K562 (cell line): ENCODE data around the gene PTPRG. TPM values are rescaled to one million over a fixed set of nuclear protein-coding genes. Genes with fewer than 3 reads are reported as not detected.

ENCODE experiments used
- ATAC-seq: fragments of 200-7000 bp; cut with Tn5 transposase; 3 replicates; pipeline ENCODE4 v1.9.1; 2020; ENCODE audit warnings: moderate library complexity
- BruUV-seq: library from RNA; stranded (reverse); fragments of 400-500 nt; replicated peaks from 2 replicates; lab custom pipeline; 2021; lab: Mats Ljungman, UMichigan
- CTCF ChIA-PET: fragments of 300-600 bp; formaldehyde crosslinking; extraction: SDS; loops from one replicate; lab custom pipeline; 2021; ENCODE audit warnings: low intra/inter-chr PET ratio; lab: Yijun Ruan, JAX
- POLR2A ChIA-PET: fragments of 300-600, 350-650 bp; sonication (Branson Sonifier 250); formaldehyde crosslinking; extraction: SDS; loops from one replicate; lab custom pipeline; 2021; ENCODE audit warnings: antibody characterized with exemption, inconsistent platforms; lab: Yijun Ruan, JAX
- DNase-seq, 4 experiments: peaks; one replicate each; pipeline versions ENCODE4 v3.0.0 to v3.0.0-alpha.2; 2011 to 2018; ENCODE audit warnings: low spot score in 3 of 4, mixed read lengths in 3 of 4; ENCODE audit errors: extremely low read depth in 1 of 4
- FAIRE-seq: peaks from 2 replicates; lab custom pipeline; 2011; peaks lifted over from hg19 to GRCh38; lab: Jason Lieb, UNC
- H2AFZ ChIP-seq: 2 replicates; pipeline ENCODE4 v1.6.0; 2011; ENCODE audit warnings: low read depth, low read length, control low read depth, inconsistent platforms
- H3K27ac ChIP-seq: fragments of 200-600 bp; 3 replicates; pipeline ENCODE4 v1.8.0; 2011; ENCODE audit warnings: low read depth, mild to moderate bottlenecking, control low read depth, inconsistent platforms, low read length, moderate library complexity, mixed read lengths; ENCODE audit errors: extremely low read depth
- H3K27me3 ChIP-seq, 2 experiments: fragments of 300-600 bp in 1 of 2; 2 replicates in 1 of 2; 3 replicates in 1 of 2; pipeline versions ENCODE4 v1.6.0 to v1.8.0; 2011; ENCODE audit warnings: inconsistent platforms in 2 of 2, low read length in 2 of 2, mild to moderate bottlenecking in 1 of 2, mixed read lengths in 1 of 2, moderate library complexity in 1 of 2; ENCODE audit not compliant: control insufficient read depth in 2 of 2, insufficient read depth in 2 of 2
- H3K36me3 ChIP-seq: fragments of 300-600 bp; 3 replicates; pipeline ENCODE4 v1.8.0; 2011; ENCODE audit warnings: mild to moderate bottlenecking, low read length, inconsistent platforms; ENCODE audit not compliant: control insufficient read depth, insufficient read depth
- H3K4me1 ChIP-seq, 2 experiments: fragments of 200-600 bp in 1 of 2; replicated peaks in 1 of 2; 2 replicates in 1 of 2; 3 replicates in 1 of 2; pipeline versions ENCODE4 v1.5.1 to v1.8.0; 2011; ENCODE audit warnings: inconsistent platforms in 2 of 2, low read length in 2 of 2, mild to moderate bottlenecking in 1 of 2, mixed read lengths in 1 of 2, moderate library complexity in 1 of 2; ENCODE audit not compliant: control insufficient read depth in 2 of 2, insufficient read depth in 2 of 2
- H3K4me2 ChIP-seq: 2 replicates; pipeline ENCODE4 v1.6.1; 2011; ENCODE audit warnings: low read length, control low read depth, inconsistent platforms, mixed read lengths; ENCODE audit not compliant: insufficient read depth
- H3K4me3 ChIP-seq: fragments of 200-600 bp; sonication (generic), shearing (Covaris generic); 2 replicates; pipeline ENCODE4 v1.5.1; 2016; ENCODE audit warnings: control low read depth, inconsistent platforms
- H3K79me2 ChIP-seq: fragments of 200-600 bp; 3 replicates; pipeline ENCODE4 v1.8.0; 2011; ENCODE audit warnings: low read length, inconsistent platforms; ENCODE audit not compliant: control insufficient read depth, insufficient read depth
- H3K9ac ChIP-seq, 2 experiments: 2 replicates each; pipeline versions ENCODE4 v1.6.0 to v1.6.1; 2011; ENCODE audit warnings: low read depth in 2 of 2, low read length in 2 of 2, control low read depth in 1 of 2, inconsistent platforms in 1 of 2, mild to moderate bottlenecking in 1 of 2, mixed read lengths in 1 of 2; ENCODE audit not compliant: insufficient read depth in 1 of 2
- H3K9me1 ChIP-seq: one replicate; pipeline ENCODE4 v1.6.0; 2011; ENCODE audit warnings: inconsistent platforms, mild to moderate bottlenecking, low read length, moderate library complexity; ENCODE audit not compliant: control insufficient read depth, insufficient read depth
- H3K9me3 ChIP-seq: replicated peaks from 2 replicates; pipeline ENCODE4 v1.5.1; 2011; ENCODE audit warnings: low read depth, low read length, inconsistent platforms; ENCODE audit not compliant: control insufficient read depth, insufficient read depth
- H4K20me1 ChIP-seq: replicated peaks from 2 replicates; pipeline ENCODE4 v1.6.1; 2011; ENCODE audit warnings: low read length, inconsistent platforms, mixed read lengths; ENCODE audit not compliant: control insufficient read depth, insufficient read depth
- NR1H2 ChIP-seq: sonication (generic); formaldehyde crosslinking; IDR thresholded peaks from 2 replicates; pipeline ENCODE4 v1.4.0; 2020; ENCODE audit warnings: mild to moderate bottlenecking, missing genetic modification reagents
- ZBTB11 ChIP-seq, 3 experiments: fragments of 200-800 bp in 1 of 3; fragments of 250-450 bp in 1 of 3; fragments of 450-650 bp in 1 of 3; sonication (Bioruptor Pico) in 1 of 3; sonication (Bioruptor generic) in 1 of 3; formaldehyde crosslinking in 1 of 3; IDR thresholded peaks; 2 replicates each; pipeline versions ENCODE4 v1.6.1 to v1.8.0; 2016 to 2022; ENCODE audit warnings: mild to moderate bottlenecking in 2 of 3, missing genetic modification characterization in 2 of 3, missing compliant biosample characterization in 1 of 3, moderate library complexity in 1 of 3
- WGBS: fragments of 100-300 bp; shearing (Covaris generic); methylation state at CpG from one replicate; pipeline ENCODE4 v1.1.6; 2016; ENCODE audit warnings: low coverage, mixed read lengths; ENCODE audit not compliant: insufficient coverage; ENCODE audit errors: missing lambda C conversion rate; 5-methylcytosine and 5-hydroxymethylcytosine counted together
- in situ Hi-C: fragments of 300-500 bp; cut with MboI; formaldehyde crosslinking; loops from 4 replicates; pipeline ENCODE4 v1.15.0; 2018; ENCODE audit warnings: inconsistent platforms, mixed read lengths
- intact Hi-C: fragments of 100-400 bp; cut with micrococcal nuclease; formaldehyde crosslinking; loops from 2 replicates; pipeline ENCODE4 v1.14.2; 2022
- polyA plus RNA-seq, 8 experiments: library from polyadenylated mRNA; depleted of rRNA in 4 of 8; stranded (reverse) in 5 of 8; unstranded in 3 of 8; fragments of >200 nt; fragmentation: Nextera tagmentation in 2 of 8; fragmentation: Illumina TruSeq in 1 of 8; extraction: Ambion mirVana in 2 of 8; extraction: Trizol in 1 of 8; gene quantifications; 2 replicates each; pipeline versions ENCODE4 v1.2.1 to v1.2.3, GENCODE V29; 2011 to 2014; ENCODE audit warnings: inconsistent platforms in 1 of 8, missing spikeins in 1 of 8
- total RNA-seq, 7 experiments: library from RNA; depleted of rRNA in 6 of 7; stranded (reverse); fragments of >200 nt in 6 of 7; fragmentation: Illumina TruSeq in 2 of 7; extraction: Trizol in 2 of 7; gene quantifications; 2 replicates each; pipeline versions ENCODE4 v1.2.1 to v1.2.3, GENCODE V29; 2011 to 2021; ENCODE audit warnings: low replicate concordance in 1 of 7

PTPRG gene
- total and polyA plus RNA-seq, 9 of the 15 experiments (the other 6 are each of a cell fraction or from before 2014, with no cell fraction given), result 0.16 TPM; not detected in 8

- no peak overlapping the region for H3K4me2 ChIP-seq
- H2AFZ ChIP-seq, result no peak overlapping the region
- H3K4me1 ChIP-seq, result no peaks in the 10 kb centered on the region
- DNase-seq, result no peak
- in situ Hi-C loops (no loop called here), intact Hi-C loops (no loop called here)
- no peak overlapping the region for H3K27ac ChIP-seq
- H4K20me1 ChIP-seq, result no peaks in the 10 kb centered on the region
- FAIRE-seq, result no peak
- H3K9ac ChIP-seq, result no peak overlapping the region
- ATAC-seq, result no peak
- H3K9me1 ChIP-seq, result no peaks in the 10 kb centered on the region
- no peaks in the 10 kb centered on the region for H3K27me3 ChIP-seq
- no peaks in the 10 kb centered on the region for H3K36me3 ChIP-seq
- ChIA-PET CTCF (no interaction called here), POLR2A (no interaction called here)
- no TSS peak for BruUV-seq
- TF ChIP-seq ZBTB11 (CRISPR knock-in tag; IDR thresholded peaks at IDR 0.05), result peak in 1 of 3 experiments; percentile 31; a peak in 1 of 6 replicates
- no peak for TF ChIP-seq NR1H2 (CRISPR knock-in tag)
- TF ChIP-seq, all 486 proteins: peak for 1
- no peaks in the 10 kb centered on the region for H3K9me3 ChIP-seq
- H3K79me2 ChIP-seq, result no peaks in the 10 kb centered on the region
- no peak overlapping the region for H3K4me3 ChIP-seq
- WGBS, result 0% methylated on average over 2 of the region's 2 CpGs
These were observed 523.2 kb downstream of the PTPRG start for GRCh38 chr3:62084558-62084957.
